Transverse colon (tissue), 3 donors: ENCODE data around the gene PEX10.

Experiments
- POLR2A ChIP-seq: fragments of 450-650 bp; IDR thresholded peaks from one replicate; pipeline ENCODE4 v1.6.1; 2016; ENCODE audit warnings: antibody characterized with exemption, mild to moderate bottlenecking, moderate library complexity
- TF ChIP-seq, protein P1 (sequence below), 5 experiments: fragments of 200-600 bp in 3 of 5; fragments of 450-650 bp in 2 of 5; sonication (generic) in 3 of 5; IDR thresholded peaks; 1 replicate in 2 of 5; 2 replicates in 3 of 5; pipeline ENCODE4 v1.5.1; 2016 to 2017; ENCODE audit warnings: antibody characterized with exemption in 5 of 5, inconsistent platforms in 3 of 5, mild to moderate bottlenecking in 2 of 5, moderate library complexity in 1 of 5

DNA sequence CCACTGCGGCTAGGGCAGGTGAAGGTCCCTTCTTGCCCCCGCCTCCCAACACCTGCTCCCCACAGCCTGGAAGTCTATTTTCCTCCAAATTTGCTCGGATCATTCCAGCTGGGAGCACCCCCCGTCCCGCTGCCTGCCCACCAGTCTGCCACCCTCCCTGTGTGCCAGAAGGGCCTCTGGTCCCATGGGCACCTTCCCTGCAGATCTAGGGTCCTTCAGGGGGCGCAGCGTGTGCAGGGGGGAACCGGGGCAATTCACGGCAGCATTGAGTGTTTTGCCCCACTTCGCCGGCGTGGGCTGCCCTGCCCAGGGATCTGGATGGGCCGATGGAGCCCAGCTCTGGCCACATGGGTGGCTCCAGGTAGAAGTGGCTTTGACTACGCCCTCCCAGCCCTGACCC lies 26.3 kb upstream of the PEX10 start:
- TF ChIP-seq, protein P1, sequence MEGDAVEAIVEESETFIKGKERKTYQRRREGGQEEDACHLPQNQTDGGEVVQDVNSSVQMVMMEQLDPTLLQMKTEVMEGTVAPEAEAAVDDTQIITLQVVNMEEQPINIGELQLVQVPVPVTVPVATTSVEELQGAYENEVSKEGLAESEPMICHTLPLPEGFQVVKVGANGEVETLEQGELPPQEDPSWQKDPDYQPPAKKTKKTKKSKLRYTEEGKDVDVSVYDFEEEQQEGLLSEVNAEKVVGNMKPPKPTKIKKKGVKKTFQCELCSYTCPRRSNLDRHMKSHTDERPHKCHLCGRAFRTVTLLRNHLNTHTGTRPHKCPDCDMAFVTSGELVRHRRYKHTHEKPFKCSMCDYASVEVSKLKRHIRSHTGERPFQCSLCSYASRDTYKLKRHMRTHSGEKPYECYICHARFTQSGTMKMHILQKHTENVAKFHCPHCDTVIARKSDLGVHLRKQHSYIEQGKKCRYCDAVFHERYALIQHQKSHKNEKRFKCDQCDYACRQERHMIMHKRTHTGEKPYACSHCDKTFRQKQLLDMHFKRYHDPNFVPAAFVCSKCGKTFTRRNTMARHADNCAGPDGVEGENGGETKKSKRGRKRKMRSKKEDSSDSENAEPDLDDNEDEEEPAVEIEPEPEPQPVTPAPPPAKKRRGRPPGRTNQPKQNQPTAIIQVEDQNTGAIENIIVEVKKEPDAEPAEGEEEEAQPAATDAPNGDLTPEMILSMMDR (IDR thresholded peaks at IDR 0.05), result no peak
- TF ChIP-seq POLR2A, result no peak
